NCI-H128 (cell line): ENCODE data around the gene TBL1X.
"Not testable (repeated sequence)": the region's sequence is repeated elsewhere in the genome, so short reads cannot be mapped to it uniquely, and the experiment has no call there.

ENCODE experiments used
- DNase-seq: peaks from one replicate; lab custom pipeline; 2025; ENCODE audit not compliant: unreplicated experiment; lab: John Stamatoyannopoulos, UW

TBL1X gene

GRCh38 chrX:9747644-9748043 is 282.8 kb downstream of the TBL1X start:
- DNase-seq, result no peak

DNA sequence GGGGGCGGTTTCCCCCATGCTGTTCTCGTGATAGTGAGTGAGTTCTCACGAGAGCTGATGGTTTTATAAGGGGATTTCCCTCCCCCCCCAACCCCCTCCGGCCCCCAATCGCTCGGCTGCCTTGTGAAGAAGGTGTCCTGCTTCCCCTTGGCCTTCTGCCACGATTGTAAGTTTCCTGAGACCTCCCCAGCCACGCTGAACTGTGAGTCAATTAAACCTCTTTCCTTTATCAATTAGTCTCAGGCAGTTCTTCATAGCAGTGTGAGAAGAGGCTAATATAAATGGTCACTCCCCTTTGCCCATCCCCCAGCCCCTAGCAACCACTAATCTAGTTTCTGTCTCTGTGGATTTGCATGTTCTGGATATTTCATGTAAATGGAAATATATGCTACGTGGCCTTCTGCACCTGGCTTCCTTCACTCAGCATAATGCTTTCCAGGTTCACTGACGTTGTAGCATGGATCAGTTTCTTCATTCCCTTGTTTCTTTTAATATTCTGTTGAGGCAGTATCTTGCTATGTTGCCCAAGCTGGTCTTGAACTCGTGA is 284.4 kb downstream of the TBL1X start:
- no peak for DNase-seq

DNA sequence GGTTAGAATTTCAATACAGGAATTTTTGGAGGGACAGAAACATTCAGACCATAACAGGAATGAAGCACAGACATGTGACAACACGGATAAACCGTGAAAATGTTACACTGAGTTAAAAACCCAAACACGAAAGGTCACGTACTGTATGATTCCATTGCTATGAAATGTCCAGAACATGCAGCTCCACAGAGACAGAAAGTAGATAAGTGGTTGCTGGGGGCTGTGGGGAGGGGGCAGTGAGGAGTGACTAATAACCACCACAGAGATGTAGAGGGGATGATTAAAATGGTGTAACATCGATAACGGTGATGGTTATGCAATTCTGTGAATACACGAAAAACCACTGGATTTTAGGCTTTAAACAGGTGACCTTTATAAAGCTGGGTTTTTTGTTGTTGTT is 292.5 kb downstream of the TBL1X start:
- no peak for DNase-seq

GRCh38 chrX:9758021-9758638 is 293.3 kb downstream of the TBL1X start:
- no peak for DNase-seq

GRCh38 chrX:9759337-9759736 is 294.5 kb downstream of the TBL1X start:
- DNase-seq, result no peak

- no peak for DNase-seq
Observed at GRCh38 chrX:9765072-9765736, 300.3 kb downstream of the TBL1X start.

DNA sequence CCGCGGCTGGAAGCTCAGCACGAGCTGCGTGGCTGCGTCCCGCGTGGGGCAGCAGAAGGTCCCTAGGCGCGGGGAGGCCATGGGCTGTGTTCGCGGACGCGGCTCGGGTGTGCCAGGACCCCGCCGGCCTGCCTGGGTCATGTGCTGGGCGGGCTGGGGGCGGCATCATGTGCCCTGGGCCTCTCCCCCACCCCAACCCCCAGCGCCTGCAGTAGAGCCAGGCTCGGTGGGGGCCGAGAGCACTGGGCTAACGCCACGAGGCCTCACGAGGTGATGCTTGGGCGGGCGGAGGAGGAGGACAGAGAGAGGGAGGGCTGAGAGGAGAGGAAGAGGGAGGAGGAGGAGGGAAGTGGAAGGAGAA is 300.9 kb downstream of the TBL1X start, which contains the start of gene GPR143:
Gene GPR143, minus strand, starts transcription at position 111 of the 361 bp plus-strand sequence. Its CDS starts 30 bp downstream, at position 81.
- no peak for DNase-seq

DNA sequence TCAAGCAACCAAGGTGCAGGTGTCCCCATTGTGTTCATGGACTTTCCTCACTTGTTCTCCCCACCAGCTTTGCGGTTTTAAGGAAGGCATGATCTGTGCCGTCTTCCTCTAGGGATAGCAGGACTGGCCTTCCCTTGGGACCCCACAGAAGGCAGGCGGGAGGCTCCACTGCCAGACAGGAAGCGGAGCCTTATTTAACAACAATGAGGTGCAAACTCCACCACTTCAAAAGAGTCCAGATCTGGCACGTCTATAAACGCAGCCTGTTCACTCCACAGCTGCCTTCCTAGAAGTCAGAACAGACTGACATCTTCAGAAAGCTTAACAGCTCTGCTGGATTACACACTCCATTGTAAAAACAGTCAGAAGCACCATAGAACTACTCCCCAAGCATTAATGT is 302.5 kb downstream of the TBL1X start:
- no peak for DNase-seq

DNA sequence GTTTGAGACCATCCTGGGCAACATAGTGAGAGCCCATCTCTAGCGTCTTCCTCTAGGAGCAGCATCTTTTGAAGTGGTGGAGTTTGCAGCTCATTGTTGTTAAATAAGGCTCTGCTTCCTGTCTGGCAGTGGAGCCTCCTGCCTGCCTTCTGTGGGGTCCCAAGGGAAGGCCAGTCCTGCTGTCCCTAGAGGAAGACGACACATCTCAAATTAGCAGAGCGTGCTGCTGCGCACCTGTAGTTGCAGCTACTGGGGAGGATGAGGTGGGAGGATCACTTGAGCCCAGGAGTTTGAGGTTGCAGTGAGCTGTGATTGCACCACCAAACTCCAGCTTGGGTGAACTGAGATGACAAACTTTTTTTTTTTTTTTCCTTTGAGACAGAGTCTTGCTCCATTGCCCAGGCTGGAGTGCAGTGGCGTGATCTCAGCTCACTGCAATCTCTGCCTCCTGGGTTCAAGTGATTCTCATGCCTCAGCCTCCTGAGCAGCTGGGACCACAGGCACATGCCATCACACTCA is 303.5 kb downstream of the TBL1X start:
- not testable (repeated sequence) for DNase-seq

- no peak for DNase-seq
Observed at GRCh38 chrX:9770319-9770718, 305.5 kb downstream of the TBL1X start.

- DNase-seq, result no peak
Observed at GRCh38 chrX:9772943-9773342, 308.1 kb downstream of the TBL1X start.

DNA sequence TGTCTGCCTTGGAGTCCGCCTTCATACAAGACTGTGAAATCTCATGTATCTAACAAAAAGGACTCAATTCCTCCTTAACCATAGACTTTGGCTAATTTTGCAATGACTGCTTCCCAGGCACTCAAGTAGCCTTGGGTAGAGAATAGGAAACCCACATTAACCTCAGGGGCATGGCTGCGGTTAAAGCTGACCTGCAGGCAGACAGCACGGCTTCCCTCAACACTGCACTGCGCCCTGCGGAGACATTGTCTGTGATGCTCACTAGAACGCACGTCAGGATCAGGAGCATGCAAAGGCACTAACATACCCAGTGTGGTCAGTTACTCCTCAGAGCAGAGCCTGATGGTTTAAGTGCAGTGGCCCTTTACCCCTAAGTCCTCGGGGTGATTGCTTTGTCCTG is 311.1 kb downstream of the TBL1X start:
- DNase-seq, result no peak

GRCh38 chrX:9781941-9782340 is 317.1 kb downstream of the TBL1X start:
- DNase-seq, result no peak

DNA sequence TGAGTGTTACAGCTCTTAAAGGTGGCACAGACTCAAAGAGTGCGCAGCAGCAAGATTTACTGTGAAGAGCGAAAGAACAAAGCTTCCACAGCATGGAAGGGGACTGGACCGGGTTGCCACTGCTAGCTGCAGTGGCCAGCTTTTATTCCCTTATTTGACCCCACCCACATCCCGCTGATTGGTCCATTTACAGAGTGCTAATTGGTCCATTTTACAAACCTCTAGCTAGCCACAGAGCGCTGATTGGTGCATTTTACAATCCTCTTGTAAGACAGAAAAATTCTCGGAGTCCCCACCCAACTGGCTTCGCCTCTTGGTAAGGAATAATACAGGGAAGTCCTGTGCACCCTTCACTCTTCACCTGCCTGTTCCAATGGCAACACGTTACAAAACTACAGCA is 319.5 kb downstream of the TBL1X start:
- no peak for DNase-seq

GRCh38 chrX:9785254-9785943 is 320.5 kb downstream of the TBL1X start:
- DNase-seq, result no peak

DNA sequence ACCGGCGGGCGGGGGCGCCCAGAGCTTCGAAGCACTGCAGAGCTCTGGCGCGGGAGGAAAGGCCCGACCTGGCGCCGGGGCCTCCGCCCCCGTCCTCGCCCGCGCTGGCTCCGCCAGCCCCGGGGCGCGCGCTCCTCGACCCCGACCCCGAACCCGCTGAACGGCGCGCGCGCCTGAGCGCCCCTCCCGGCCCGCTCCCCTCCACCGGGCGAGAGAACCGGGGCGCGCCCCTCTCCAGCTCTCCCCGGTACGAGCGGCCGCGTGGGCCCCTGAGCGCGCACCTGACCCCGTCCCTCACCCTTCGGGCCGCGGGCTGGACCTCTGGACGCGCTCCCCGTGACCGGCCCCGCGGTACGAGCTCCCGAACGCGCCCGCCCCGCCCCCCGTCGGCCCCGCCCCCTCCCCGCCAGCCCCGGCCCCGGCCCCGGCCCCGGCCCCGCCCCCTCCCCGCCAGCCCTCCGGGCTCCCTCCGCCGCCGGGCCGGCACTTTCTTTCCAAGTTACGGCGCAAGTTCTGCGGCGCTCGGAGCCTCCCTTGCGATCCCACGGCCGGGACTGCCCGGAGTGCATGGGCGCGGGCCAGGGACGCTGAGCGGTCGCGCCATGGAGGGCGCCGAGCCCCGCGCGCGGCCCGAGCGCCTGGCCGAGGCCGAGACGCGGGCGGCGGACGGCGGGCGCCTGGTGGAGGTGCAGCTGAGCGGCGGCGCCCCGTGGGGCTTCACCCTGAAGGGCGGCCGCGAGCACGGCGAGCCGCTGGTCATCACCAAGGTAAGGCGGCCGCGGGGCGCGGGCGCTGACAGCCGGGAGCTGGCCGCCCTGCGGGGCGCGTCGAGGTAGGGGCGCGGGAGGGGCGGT is 321.3 kb downstream of the TBL1X start, which contains the start of gene SHROOM2:
Gene SHROOM2, plus strand, starts transcription at position 486 of the 854 bp plus-strand sequence. Its CDS starts 117 bp downstream, at position 603.
- DNase-seq, result no peak

DNA sequence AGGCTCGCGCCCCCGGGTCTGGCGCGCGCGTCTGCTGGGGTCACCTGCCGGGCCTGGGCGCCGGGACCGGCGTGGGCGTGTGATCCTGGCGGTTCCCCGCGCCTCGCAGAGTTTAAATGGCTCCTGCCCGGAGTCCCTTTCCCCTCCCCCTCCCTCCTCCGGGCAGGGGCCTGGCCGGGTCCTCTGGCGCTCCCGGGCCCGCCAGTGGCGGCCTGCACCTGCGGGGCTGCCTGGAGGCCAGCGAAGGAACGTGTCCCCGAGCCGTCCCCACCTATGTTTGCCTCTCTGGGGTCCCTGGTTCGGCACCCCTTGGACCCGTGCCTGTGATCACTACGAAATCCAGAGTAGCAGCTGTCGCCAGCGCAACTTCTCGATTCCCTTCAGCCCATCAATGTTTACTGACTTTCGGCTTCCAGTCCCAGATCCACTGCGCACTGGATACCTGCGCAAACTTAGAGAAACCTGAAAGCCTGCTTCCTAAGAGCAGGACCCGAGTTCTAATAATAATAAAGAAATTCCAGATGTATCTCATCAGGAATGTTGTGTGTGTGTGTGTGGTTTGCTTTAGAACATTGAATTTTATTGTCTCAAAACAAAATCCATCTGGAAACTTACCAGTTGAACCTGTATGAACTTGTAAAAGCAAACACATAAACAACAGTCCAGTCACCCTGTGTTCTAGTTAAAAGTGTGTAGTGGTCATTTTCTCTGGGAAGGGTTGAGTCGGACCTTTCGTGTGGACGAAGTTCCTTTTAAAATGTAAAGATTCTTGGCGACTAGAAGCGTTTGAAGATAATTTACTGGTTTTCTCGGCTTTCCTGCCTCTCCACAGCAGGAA is 322.2 kb downstream of the TBL1X start:
- no peak for DNase-seq

DNA sequence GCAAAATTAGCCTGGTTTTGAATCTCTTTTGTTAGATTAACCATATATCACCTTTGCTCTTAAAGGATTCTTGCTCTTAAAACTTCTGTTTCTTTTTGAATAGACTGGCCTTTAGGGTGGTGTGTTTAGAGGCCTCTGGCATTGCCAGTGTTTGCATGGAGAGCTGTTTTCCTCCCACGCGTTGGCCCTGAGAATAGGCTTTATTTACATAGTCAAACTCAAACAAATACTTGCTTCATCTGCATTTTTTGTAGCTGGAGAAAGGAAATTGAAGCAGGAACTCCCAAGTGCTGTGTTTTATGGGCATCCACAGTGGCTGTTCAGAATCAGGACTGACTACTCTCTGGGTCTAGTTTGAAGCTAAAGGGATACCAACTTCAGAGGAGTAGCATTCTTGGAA is 324.1 kb downstream of the TBL1X start:
- DNase-seq, result no peak

GRCh38 chrX:9789555-9789954 is 324.7 kb downstream of the TBL1X start:
- DNase-seq, result no peak
